OCI-LY3 (cell line): ENCODE measurements around the gene PATL2.
A peak's percentile ranks its signal among the peaks of the same experiment; 100 is the strongest.

ENCODE experiments used
- H2AFZ ChIP-seq: fragments of 200-600, 300-600 bp; shearing (Covaris generic); 2 replicates; pipeline ENCODE4 v1.6.0; 2014; ENCODE audit warnings: antibody characterized with exemption, low read depth, low read length
- H3K27ac ChIP-seq: fragments of 200-600, 300-600 bp; sonication (generic); 2 replicates; pipeline ENCODE4 v1.5.1; 2014; ENCODE audit warnings: mild to moderate bottlenecking, low read length, moderate library complexity, mixed read lengths
- H3K27me3 ChIP-seq: fragments of 200-600, 300-600 bp; sonication (generic); 2 replicates; pipeline ENCODE4 v1.6.1; 2014; ENCODE audit warnings: low read depth, low read length, mixed read lengths
- H3K36me3 ChIP-seq: fragments of 200-600, 300-600 bp; sonication (generic); replicated peaks from 2 replicates; pipeline ENCODE3; 2014; ENCODE audit warnings: low read depth, low read length, mixed read lengths
- H3K4me1 ChIP-seq: fragments of 300-600, 200-600 bp; sonication (generic); 2 replicates; pipeline ENCODE4 v1.6.1; 2014; ENCODE audit warnings: low read length, mixed read lengths
- H3K4me2 ChIP-seq: fragments of 200-600, 300-600 bp; sonication (generic); 2 replicates; pipeline ENCODE4 v1.6.1; 2014; ENCODE audit warnings: low read length, mixed read lengths
- H3K4me3 ChIP-seq: fragments of 300-600, 200-600 bp; sonication (generic); 2 replicates; pipeline ENCODE4 v1.5.1; 2014; ENCODE audit warnings: antibody characterized with exemption, mild to moderate bottlenecking, low read length, moderate library complexity
- H3K79me2 ChIP-seq: fragments of 300-600, 200-600 bp; shearing (Covaris generic); 2 replicates; pipeline ENCODE4 v1.6.1; 2014; ENCODE audit warnings: mild to moderate bottlenecking, low read length, mixed read lengths
- H3K9ac ChIP-seq: fragments of 300-600, 200-600 bp; shearing (Covaris generic); 2 replicates; pipeline ENCODE4 v1.6.0; 2014; ENCODE audit warnings: mild to moderate bottlenecking, low read length, moderate library complexity
- H3K9me3 ChIP-seq: fragments of 200-600, 300-600 bp; shearing (Covaris generic); 2 replicates; pipeline ENCODE4 v1.6.1; 2014; ENCODE audit warnings: low read length, mixed read lengths; ENCODE audit not compliant: insufficient read depth
- H4K20me1 ChIP-seq: fragments of 200-600, 300-600 bp; sonication (generic); 2 replicates; pipeline ENCODE4 v1.6.1; 2016; ENCODE audit warnings: low read length, mixed read lengths; ENCODE audit not compliant: insufficient read depth
- EZH2phosphoT487 ChIP-seq: fragments of 200-600 bp; shearing (Covaris generic); IDR thresholded peaks from 2 replicates; pipeline ENCODE4 v1.6.1; 2018; ENCODE audit warnings: antibody characterized with exemption, mixed run types, low read depth
- TF ChIP-seq, protein P1 (sequence below): fragments of 200-600, 300-600 bp; sonication (generic); IDR thresholded peaks from 2 replicates; pipeline ENCODE4 v1.5.1; 2014; ENCODE audit warnings: antibody characterized with exemption, low read length, low read depth

PATL2 gene

DNA sequence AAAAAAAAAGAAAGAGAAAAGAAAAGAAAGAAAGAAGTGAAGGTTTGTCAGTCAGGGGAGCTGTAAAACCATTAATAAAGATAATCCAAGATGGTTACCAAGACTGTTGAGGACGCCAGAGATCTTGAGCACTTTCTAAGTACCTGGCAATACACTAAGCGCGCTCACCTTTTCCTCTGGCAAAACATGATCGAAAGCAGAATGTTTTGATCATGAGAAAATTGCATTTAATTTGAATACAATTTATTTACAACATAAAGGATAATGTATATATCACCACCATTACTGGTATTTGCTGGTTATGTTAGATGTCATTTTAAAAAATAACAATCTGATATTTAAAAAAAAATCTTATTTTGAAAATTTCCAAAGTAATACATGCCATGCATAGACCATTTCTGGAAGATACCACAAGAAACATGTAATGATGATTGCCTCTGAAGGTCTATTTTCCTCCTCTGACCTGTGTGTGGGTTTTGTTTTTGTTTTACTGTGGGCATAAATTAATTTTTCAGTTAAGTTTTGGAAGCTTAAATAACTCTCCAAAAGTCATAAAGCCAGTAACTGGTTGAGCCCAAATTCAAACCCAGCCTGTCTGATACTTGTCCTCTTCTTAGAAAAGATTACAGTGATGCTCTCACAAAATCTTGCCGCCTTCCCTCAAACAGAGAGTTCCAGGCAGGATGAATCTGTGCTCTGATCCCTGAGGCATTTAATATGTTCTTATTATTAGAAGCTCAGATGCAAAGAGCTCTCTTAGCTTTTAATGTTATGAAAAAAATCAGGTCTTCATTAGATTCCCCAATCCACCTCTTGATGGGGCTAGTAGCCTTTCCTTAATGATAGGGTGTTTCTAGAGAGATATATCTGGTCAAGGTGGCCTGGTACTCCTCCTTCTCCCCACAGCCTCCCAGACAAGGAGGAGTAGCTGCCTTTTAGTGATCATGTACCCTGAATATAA is 2.2 kb upstream of the PATL2 start:
- peaks cover 61% of the 10 kb centered on the region for H3K4me1 ChIP-seq
- H3K9me3 ChIP-seq: no peaks in the 10 kb centered on the region
- H3K27me3 ChIP-seq: no peaks in the 10 kb centered on the region
- TF ChIP-seq EZH2phosphoT487: no peak
- TF ChIP-seq, protein P1, sequence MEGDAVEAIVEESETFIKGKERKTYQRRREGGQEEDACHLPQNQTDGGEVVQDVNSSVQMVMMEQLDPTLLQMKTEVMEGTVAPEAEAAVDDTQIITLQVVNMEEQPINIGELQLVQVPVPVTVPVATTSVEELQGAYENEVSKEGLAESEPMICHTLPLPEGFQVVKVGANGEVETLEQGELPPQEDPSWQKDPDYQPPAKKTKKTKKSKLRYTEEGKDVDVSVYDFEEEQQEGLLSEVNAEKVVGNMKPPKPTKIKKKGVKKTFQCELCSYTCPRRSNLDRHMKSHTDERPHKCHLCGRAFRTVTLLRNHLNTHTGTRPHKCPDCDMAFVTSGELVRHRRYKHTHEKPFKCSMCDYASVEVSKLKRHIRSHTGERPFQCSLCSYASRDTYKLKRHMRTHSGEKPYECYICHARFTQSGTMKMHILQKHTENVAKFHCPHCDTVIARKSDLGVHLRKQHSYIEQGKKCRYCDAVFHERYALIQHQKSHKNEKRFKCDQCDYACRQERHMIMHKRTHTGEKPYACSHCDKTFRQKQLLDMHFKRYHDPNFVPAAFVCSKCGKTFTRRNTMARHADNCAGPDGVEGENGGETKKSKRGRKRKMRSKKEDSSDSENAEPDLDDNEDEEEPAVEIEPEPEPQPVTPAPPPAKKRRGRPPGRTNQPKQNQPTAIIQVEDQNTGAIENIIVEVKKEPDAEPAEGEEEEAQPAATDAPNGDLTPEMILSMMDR: peak; percentile 24
- peaks cover 68% of the 10 kb centered on the region for H3K36me3 ChIP-seq
- H3K4me3 ChIP-seq: peak overlapping the region; percentile 96
- H3K9ac ChIP-seq: peak overlapping the region; percentile 99
- H3K27ac ChIP-seq: peak overlapping the region; percentile 96
- peaks cover 91% of the 10 kb centered on the region for H3K79me2 ChIP-seq
- H4K20me1 ChIP-seq: peaks cover 65% of the 10 kb centered on the region
- H2AFZ ChIP-seq: no peak overlapping the region
- H3K4me2 ChIP-seq: peak overlapping the region; percentile 92

DNA sequence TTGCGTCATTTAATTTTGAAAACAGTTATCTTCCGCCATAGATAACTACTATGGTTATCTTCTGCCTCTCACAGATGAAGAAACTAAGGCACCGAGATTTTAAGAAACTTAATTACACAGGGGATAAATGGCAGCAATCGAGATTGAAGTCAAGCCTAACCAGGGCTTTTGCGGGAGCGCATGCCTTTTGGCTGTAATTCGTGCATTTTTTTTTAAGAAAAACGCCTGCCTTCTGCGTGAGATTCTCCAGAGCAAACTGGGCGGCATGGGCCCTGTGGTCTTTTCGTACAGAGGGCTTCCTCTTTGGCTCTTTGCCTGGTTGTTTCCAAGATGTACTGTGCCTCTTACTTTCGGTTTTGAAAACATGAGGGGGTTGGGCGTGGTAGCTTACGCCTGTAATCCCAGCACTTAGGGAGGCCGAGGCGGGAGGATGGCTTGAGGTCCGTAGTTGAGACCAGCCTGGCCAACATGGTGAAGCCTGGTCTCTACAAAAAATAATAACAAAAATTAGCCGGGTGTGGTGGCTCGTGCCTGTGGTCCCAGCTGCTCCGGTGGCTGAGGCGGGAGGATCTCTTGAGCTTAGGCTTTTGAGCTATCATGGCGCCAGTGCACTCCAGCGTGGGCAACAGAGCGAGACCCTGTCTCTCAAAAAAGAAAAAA is 1.4 kb upstream of the PATL2 start:
- TF ChIP-seq, protein P1: no peak
- no peak for TF ChIP-seq EZH2phosphoT487
- peaks cover 83% of the 10 kb centered on the region for H3K79me2 ChIP-seq
- peaks cover 57% of the 10 kb centered on the region for H4K20me1 ChIP-seq
- peak overlapping the region; percentile 99 for H3K9ac ChIP-seq
- H3K4me1 ChIP-seq: peaks cover 52% of the 10 kb centered on the region
- peak overlapping the region; percentile 92 for H3K4me2 ChIP-seq
- no peaks in the 10 kb centered on the region for H3K27me3 ChIP-seq
- no peak overlapping the region for H2AFZ ChIP-seq
- peaks cover 60% of the 10 kb centered on the region for H3K36me3 ChIP-seq
- H3K4me3 ChIP-seq: peak overlapping the region; percentile 96
- H3K27ac ChIP-seq: peak overlapping the region; percentile 96
- H3K9me3 ChIP-seq: no peaks in the 10 kb centered on the region

DNA sequence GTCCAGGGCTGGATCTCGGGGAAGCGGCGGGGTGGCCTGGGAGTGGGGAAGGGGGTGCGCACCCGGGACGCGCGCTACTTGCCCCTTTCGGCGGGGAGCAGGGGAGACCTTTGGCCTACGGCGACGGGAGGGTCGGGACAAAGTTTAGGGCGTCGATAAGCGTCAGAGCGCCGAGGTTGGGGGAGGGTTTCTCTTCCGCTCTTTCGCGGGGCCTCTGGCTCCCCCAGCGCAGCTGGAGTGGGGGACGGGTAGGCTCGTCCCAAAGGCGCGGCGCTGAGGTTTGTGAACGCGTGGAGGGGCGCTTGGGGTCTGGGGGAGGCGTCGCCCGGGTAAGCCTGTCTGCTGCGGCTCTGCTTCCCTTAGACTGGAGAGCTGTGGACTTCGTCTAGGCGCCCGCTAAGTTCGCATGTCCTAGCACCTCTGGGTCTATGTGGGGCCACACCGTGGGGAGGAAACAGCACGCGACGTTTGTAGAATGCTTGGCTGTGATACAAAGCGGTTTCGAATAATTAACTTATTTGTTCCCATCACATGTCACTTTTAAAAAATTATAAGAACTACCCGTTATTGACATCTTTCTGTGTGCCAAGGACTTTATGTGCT is 721 bp upstream of the PATL2 start:
- H3K27ac ChIP-seq: peak overlapping the region; percentile 96
- TF ChIP-seq, protein P1: no peak
- no peak for TF ChIP-seq EZH2phosphoT487
- peaks cover 51% of the 10 kb centered on the region for H4K20me1 ChIP-seq
- H3K27me3 ChIP-seq: no peaks in the 10 kb centered on the region
- no peaks in the 10 kb centered on the region for H3K9me3 ChIP-seq
- peak overlapping the region; percentile 96 for H3K4me3 ChIP-seq
- H3K36me3 ChIP-seq: peaks cover 53% of the 10 kb centered on the region
- peaks cover 46% of the 10 kb centered on the region for H3K4me1 ChIP-seq
- no peak overlapping the region for H2AFZ ChIP-seq
- peak overlapping the region; percentile 92 for H3K4me2 ChIP-seq
- H3K79me2 ChIP-seq: peaks cover 77% of the 10 kb centered on the region
- H3K9ac ChIP-seq: peak overlapping the region; percentile 99
